H1 (cell line): ENCODE measurements around the gene PTPN21. TPM values are rescaled to one million over a fixed set of nuclear protein-coding genes. Genes with fewer than 3 reads are reported as not detected.

Experiments used
- CTCF ChIA-PET: fragments of 300-600 bp; sonication (Branson Sonifier 250); formaldehyde crosslinking; loops from one replicate; lab custom pipeline; 2021; ENCODE audit not compliant: partially characterized antibody; lab: Charles Lee
- POLR2A ChIA-PET: fragments of 300-600 bp; sonication (Branson Sonifier 250); formaldehyde crosslinking; loops from one replicate; lab custom pipeline; 2021; ENCODE audit warnings: inconsistent platforms; ENCODE audit not compliant: partially characterized antibody; lab: Charles Lee
- DNase-seq, 2 experiments: peaks; one replicate each; pipeline versions ENCODE4 v3.0.0 to v3.0.0-alpha.2; 2010 to 2022; ENCODE audit warnings: low spot score in 2 of 2, low read depth in 1 of 2, mixed read lengths in 1 of 2
- FAIRE-seq: peaks from 2 replicates; lab custom pipeline; 2011; peaks lifted over from hg19 to GRCh38; lab: Jason Lieb, UNC
- H2AFZ ChIP-seq: 2 replicates; pipeline ENCODE4 v1.8.1; 2012; ENCODE audit warnings: low read length, inconsistent platforms
- H2AK5ac ChIP-seq: 2 replicates; pipeline ENCODE4 v1.6.1; 2013; ENCODE audit warnings: low read depth, low read length
- H2BK120ac ChIP-seq: replicated peaks from 2 replicates; pipeline ENCODE3; 2013; ENCODE audit warnings: low read depth, low read length, inconsistent platforms
- H2BK12ac ChIP-seq: 2 replicates; pipeline ENCODE4 v1.6.1; 2013; ENCODE audit warnings: low read depth, low read length
- H2BK15ac ChIP-seq: 2 replicates; pipeline ENCODE4 v1.6.1; 2013; ENCODE audit warnings: low read length
- H2BK20ac ChIP-seq: 2 replicates; pipeline ENCODE4 v1.6.1; 2013; ENCODE audit warnings: low read length
- H2BK5ac ChIP-seq: 2 replicates; pipeline ENCODE4 v1.6.1; 2013; ENCODE audit warnings: low read depth, low read length
- H3K14ac ChIP-seq: 2 replicates; pipeline ENCODE4 v1.6.1; 2013; ENCODE audit warnings: inconsistent platforms; ENCODE audit not compliant: insufficient read length
- H3K18ac ChIP-seq: 2 replicates; pipeline ENCODE4 v1.6.1; 2013; ENCODE audit warnings: low read length; ENCODE audit errors: extremely low read depth
- H3K23ac ChIP-seq: 2 replicates; pipeline ENCODE4 v1.6.1; 2013; ENCODE audit warnings: inconsistent platforms; ENCODE audit not compliant: insufficient read length
- H3K23me2 ChIP-seq: 2 replicates; pipeline ENCODE4 v1.6.1; 2013; ENCODE audit warnings: low read depth, low read length
- H3K27ac ChIP-seq: 2 replicates; pipeline ENCODE4 v1.6.1; 2011; ENCODE audit warnings: low read depth, low read length, inconsistent platforms
- H3K27me3 ChIP-seq, 4 experiments: replicated peaks in 1 of 4; 1 replicate in 1 of 4; 2 replicates in 3 of 4; pipeline versions ENCODE4 v1.6.1 to v1.8.1; 2011 to 2013; ENCODE audit warnings: low read length in 3 of 4, mild to moderate bottlenecking in 3 of 4, inconsistent platforms in 2 of 4, mixed read lengths in 2 of 4, moderate library complexity in 1 of 4; ENCODE audit not compliant: control insufficient read depth in 3 of 4, insufficient read depth in 3 of 4; ENCODE audit errors: extremely low read depth in 1 of 4
- H3K36me3 ChIP-seq, 4 experiments: 2 replicates each; pipeline versions ENCODE4 v1.6.1 to v1.8.1; 2011 to 2013; ENCODE audit warnings: mild to moderate bottlenecking in 4 of 4, low read length in 3 of 4, moderate library complexity in 2 of 4, control low read depth in 1 of 4, inconsistent platforms in 1 of 4; ENCODE audit not compliant: insufficient read depth in 4 of 4, control insufficient read depth in 2 of 4
- H3K4ac ChIP-seq: replicated peaks from 2 replicates; pipeline ENCODE3; 2013; ENCODE audit warnings: low read length, low read depth, mixed read lengths, inconsistent platforms; ENCODE audit not compliant: insufficient read length
- H3K4me1 ChIP-seq, 4 experiments: replicated peaks in 1 of 4; 1 replicate in 1 of 4; 2 replicates in 3 of 4; pipeline versions ENCODE4 v1.6.1 to v1.8.1; 2011 to 2013; ENCODE audit warnings: low read length in 3 of 4, inconsistent platforms in 2 of 4, mixed read lengths in 1 of 4; ENCODE audit not compliant: insufficient read depth in 4 of 4, control insufficient read depth in 3 of 4
- H3K4me2 ChIP-seq, 2 experiments: 2 replicates each; pipeline versions ENCODE4 v1.6.1 to v1.8.1; 2011 to 2013; ENCODE audit warnings: low read depth in 2 of 2, low read length in 2 of 2, control low read depth in 1 of 2, inconsistent platforms in 1 of 2, mild to moderate bottlenecking in 1 of 2; ENCODE audit not compliant: insufficient read depth in 1 of 2
- H3K4me3 ChIP-seq, 4 experiments: fragments of 200-600, 300-600 bp in 1 of 4; sonication (generic), shearing (Covaris generic), sonication (Bioruptor Twin) in 1 of 4; 2 replicates each; pipeline versions ENCODE4 v1.5.1 to v1.8.1; 2011 to 2016; ENCODE audit warnings: low read length in 4 of 4, low read depth in 3 of 4, control low read depth in 2 of 4, inconsistent platforms in 2 of 4, mild to moderate bottlenecking in 2 of 4, mixed read lengths in 1 of 4, moderate library complexity in 1 of 4; ENCODE audit not compliant: insufficient read depth in 2 of 4; ENCODE audit errors: extremely low read depth in 1 of 4
- H3K56ac ChIP-seq: replicated peaks from 2 replicates; pipeline ENCODE3; 2013; ENCODE audit warnings: low read depth, mild to moderate bottlenecking, mixed read lengths, low read length, inconsistent platforms; ENCODE audit not compliant: insufficient read length
- H3K79me1 ChIP-seq: 2 replicates; pipeline ENCODE4 v1.6.1; 2013; ENCODE audit warnings: low read depth, low read length, control low read depth
- H3K79me2 ChIP-seq, 2 experiments: 2 replicates each; pipeline versions ENCODE4 v1.6.1 to v1.8.1; 2012 to 2013; ENCODE audit warnings: low read length in 2 of 2, mild to moderate bottlenecking in 2 of 2, inconsistent platforms in 1 of 2; ENCODE audit not compliant: insufficient read depth in 2 of 2, control insufficient read depth in 1 of 2
- H3K9ac ChIP-seq, 4 experiments: replicated peaks in 1 of 4; 1 replicate in 1 of 4; 2 replicates in 3 of 4; pipeline versions ENCODE4 v1.6.1 to v1.8.1; 2011 to 2013; ENCODE audit warnings: low read depth in 3 of 4, low read length in 3 of 4, control low read depth in 2 of 4, mild to moderate bottlenecking in 2 of 4, moderate library complexity in 2 of 4, inconsistent platforms in 1 of 4; ENCODE audit errors: extremely low read depth in 1 of 4
- H3K9me3 ChIP-seq, 2 experiments: 2 replicates each; pipeline versions ENCODE4 v1.6.1 to v1.8.1; 2012 to 2013; ENCODE audit warnings: mild to moderate bottlenecking in 2 of 2, moderate library complexity in 2 of 2, control low read depth in 1 of 2, inconsistent platforms in 1 of 2, low read depth in 1 of 2, low read length in 1 of 2, mixed read lengths in 1 of 2; ENCODE audit not compliant: insufficient read depth in 2 of 2
- H4K20me1 ChIP-seq, 2 experiments: replicated peaks in 1 of 2; 2 replicates each; pipeline versions ENCODE3 to v1.8.1; 2011 to 2013; ENCODE audit warnings: inconsistent platforms in 2 of 2, low read length in 2 of 2, mild to moderate bottlenecking in 1 of 2; ENCODE audit not compliant: insufficient read depth in 2 of 2, control insufficient read depth in 1 of 2
- H4K5ac ChIP-seq: 2 replicates; pipeline ENCODE4 v1.6.1; 2013; ENCODE audit warnings: low read length, low read depth, mixed read lengths, inconsistent platforms; ENCODE audit not compliant: insufficient read length
- H4K8ac ChIP-seq: 2 replicates; pipeline ENCODE4 v1.8.0; 2013; ENCODE audit warnings: mild to moderate bottlenecking, moderate library complexity, low read length, inconsistent platforms; ENCODE audit not compliant: insufficient read depth; ENCODE audit errors: extremely low read depth
- H4K91ac ChIP-seq: replicated peaks from 2 replicates; pipeline ENCODE3; 2013; ENCODE audit warnings: low read length, mixed read lengths, inconsistent platforms; ENCODE audit not compliant: insufficient read length
- CBX8 ChIP-seq: fragments of 300-800, 300-1000 bp; sonication (generic); IDR thresholded peaks from 2 replicates; pipeline ENCODE4 v1.7.1; 2016; ENCODE audit warnings: low read depth, low read length, borderline replicate concordance
- EGR1 ChIP-seq: IDR thresholded peaks from 2 replicates; pipeline ENCODE4 v1.6.1; 2011; ENCODE audit warnings: low read depth, low read length, borderline replicate concordance
- GABPA ChIP-seq: IDR thresholded peaks from 2 replicates; pipeline ENCODE4 v1.6.1; 2011; ENCODE audit warnings: mild to moderate bottlenecking, low read length, moderate library complexity, borderline replicate concordance; ENCODE audit not compliant: insufficient read depth
- KDM4A ChIP-seq: IDR thresholded peaks from one replicate; pipeline ENCODE4 v1.7.1; 2012; ENCODE audit warnings: low read depth, mild to moderate bottlenecking, moderate library complexity, low read length, inconsistent platforms; ENCODE audit not compliant: severe bottlenecking
- PHF8 ChIP-seq: fragments of 200-600 bp; sonication (generic); conservative IDR thresholded peaks from 2 replicates; pipeline ENCODE4 v1.7.1; 2012; ENCODE audit warnings: low read depth, mild to moderate bottlenecking, inconsistent platforms, low read length, moderate library complexity
- POLR2A ChIP-seq, 2 experiments: IDR thresholded peaks; 1 replicate in 1 of 2; 2 replicates in 1 of 2; pipeline ENCODE4 v1.6.1; 2011; ENCODE audit warnings: low read depth in 2 of 2, low read length in 2 of 2, mild to moderate bottlenecking in 2 of 2; ENCODE audit errors: control extremely low read depth in 1 of 2
- SIX5 ChIP-seq: IDR thresholded peaks from 2 replicates; pipeline ENCODE4 v1.6.1; 2011; ENCODE audit warnings: mild to moderate bottlenecking, low read depth, low read length
- SP1 ChIP-seq: IDR thresholded peaks from 2 replicates; pipeline ENCODE4 v1.6.1; 2011; ENCODE audit warnings: low read depth, low read length
- SP2 ChIP-seq: IDR thresholded peaks from 2 replicates; pipeline ENCODE4 v1.6.1; 2012; ENCODE audit warnings: mild to moderate bottlenecking, low read length, inconsistent platforms
- SRF ChIP-seq: IDR thresholded peaks from 2 replicates; pipeline ENCODE4 v1.6.1; 2011; ENCODE audit warnings: mild to moderate bottlenecking, low read depth, low read length, moderate library complexity
- TAF7 ChIP-seq: optimal IDR thresholded peaks from 2 replicates; pipeline ENCODE3; 2011; ENCODE audit warnings: low read depth, mild to moderate bottlenecking, inconsistent platforms, low read length, moderate library complexity, borderline replicate concordance
- TCF12 ChIP-seq: IDR thresholded peaks from 2 replicates; pipeline ENCODE4 v1.6.1; 2011; ENCODE audit warnings: low read depth, mild to moderate bottlenecking, low read length
- WGBS, 2 experiments: shearing (Covaris generic) in 1 of 2; methylation state at CpG; one replicate each; pipeline versions ENCODE4 v1.1.6 to v1.1.7; 2013 to 2015; ENCODE audit warnings: low lambda C conversion rate in 2 of 2, mixed read lengths in 2 of 2, inconsistent platforms in 1 of 2, low coverage in 1 of 2, missing lambda C conversion rate in 1 of 2; ENCODE audit not compliant: insufficient replicate concordance in 2 of 2, insufficient coverage in 1 of 2, insufficient read length in 1 of 2; ENCODE audit errors: extremely low coverage in 1 of 2, missing lambda C conversion rate in 1 of 2; 5-methylcytosine and 5-hydroxymethylcytosine counted together
- polyA plus RNA-seq, 7 experiments: library from polyadenylated mRNA; depleted of rRNA in 3 of 7; stranded (reverse) in 5 of 7; unstranded in 2 of 7; fragments of >200 nt in 5 of 7; fragments of 200-250 nt in 2 of 7; gene quantifications; 1 replicate in 5 of 7; 2 replicates in 1 of 7; 4 replicates in 1 of 7; pipeline versions ENCODE4 v1.2.1 to v1.2.3, GENCODE V29; 2011 to 2013; ENCODE audit warnings: missing spikeins in 2 of 7, mixed read lengths in 2 of 7
- total RNA-seq: library from RNA; stranded (reverse); fragmentation: NEBNext Ultra II Directional; extraction: Animal tissue kit (Norgen Biotek cat#: 25700); gene quantifications from 2 replicates; pipeline ENCODE4 v1.2.1, GENCODE V29; 2021
- TF ChIP-seq, protein P1 (sequence below): IDR thresholded peaks from 2 replicates; pipeline ENCODE4 v1.6.1; 2012; ENCODE audit warnings: low read length, inconsistent platforms

PTPN21 gene
- total and polyA plus RNA-seq, 2 of the 8 experiments (the other 6 are each of a cell fraction or from before 2014, with no cell fraction given) = 6.5 to 16.1 TPM

- no peak overlapping the region for H3K27ac ChIP-seq
- POLR2A ChIA-PET = no interaction called here
- no peak overlapping the region for H4K5ac ChIP-seq
- no peak for TF ChIP-seq TCF12
- TF ChIP-seq POLR2A (IDR thresholded peaks at IDR 0.05; ENCODE audit: control extremely low read depth in 1 of 2, low read depth in 2 of 2, low read length in 2 of 2) = no peak
- no peak for TF ChIP-seq TAF7
- TF ChIP-seq KDM4A = no peak
- no peak for TF ChIP-seq CBX8
- no peak for TF ChIP-seq EGR1
- TF ChIP-seq GABPA = no peak
- TF ChIP-seq SP1 = no peak
- no peak for TF ChIP-seq SP2
- TF ChIP-seq, protein P1, sequence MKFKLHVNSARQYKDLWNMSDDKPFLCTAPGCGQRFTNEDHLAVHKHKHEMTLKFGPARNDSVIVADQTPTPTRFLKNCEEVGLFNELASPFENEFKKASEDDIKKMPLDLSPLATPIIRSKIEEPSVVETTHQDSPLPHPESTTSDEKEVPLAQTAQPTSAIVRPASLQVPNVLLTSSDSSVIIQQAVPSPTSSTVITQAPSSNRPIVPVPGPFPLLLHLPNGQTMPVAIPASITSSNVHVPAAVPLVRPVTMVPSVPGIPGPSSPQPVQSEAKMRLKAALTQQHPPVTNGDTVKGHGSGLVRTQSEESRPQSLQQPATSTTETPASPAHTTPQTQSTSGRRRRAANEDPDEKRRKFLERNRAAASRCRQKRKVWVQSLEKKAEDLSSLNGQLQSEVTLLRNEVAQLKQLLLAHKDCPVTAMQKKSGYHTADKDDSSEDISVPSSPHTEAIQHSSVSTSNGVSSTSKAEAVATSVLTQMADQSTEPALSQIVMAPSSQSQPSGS = no peak
- no peak for TF ChIP-seq PHF8
- no peak for TF ChIP-seq SRF
- no peak for TF ChIP-seq SIX5
Observed at GRCh38 chr14:88503754-88504406, 50.9 kb downstream of the PTPN21 start.

More at GRCh38 chr14:88503754-88504406, 50.9 kb downstream of the PTPN21 start:
- H3K79me2 ChIP-seq = no peaks in the 10 kb centered on the region
- H3K14ac ChIP-seq = no peak overlapping the region
- H3K36me3 ChIP-seq = peaks cover 0 to 14% (median 3%) of the 10 kb centered on the region in 4 experiments; a peak in 4 of 8 replicates
- CTCF ChIA-PET = interaction anchor here (1.9 kb wide), 1 partner anchor 15 kb away, joined by 4 read pairs; no protein-coding TSS in a partner anchor
- H3K9me3 ChIP-seq = no peaks in the 10 kb centered on the region
- no peak overlapping the region for H2BK20ac ChIP-seq
- no peak overlapping the region for H2BK5ac ChIP-seq
- no peak overlapping the region for H3K9ac ChIP-seq
- H3K4me3 ChIP-seq = no peak overlapping the region
- H2BK15ac ChIP-seq = no peak overlapping the region
- H4K91ac ChIP-seq = no peak overlapping the region
- no peak overlapping the region for H2AK5ac ChIP-seq
- no peak overlapping the region for H2BK120ac ChIP-seq
- H3K79me1 ChIP-seq = no peaks in the 10 kb centered on the region
- H2AFZ ChIP-seq = no peak overlapping the region
- H3K27me3 ChIP-seq = no peaks in the 10 kb centered on the region
- 88% methylated on average over 2 of the region's 2 CpGs; no CpG with 5 or more reads in 1 of the 2 experiments for WGBS, 2 experiments
- H3K18ac ChIP-seq = no peak overlapping the region
- no peak overlapping the region for H3K23ac ChIP-seq
- H4K8ac ChIP-seq = no peak overlapping the region
- no peak for FAIRE-seq
- H4K20me1 ChIP-seq = peaks cover 0 to 2% of the 10 kb centered on the region in 2 experiments
- H3K4me1 ChIP-seq = no peaks in the 10 kb centered on the region
- H2BK12ac ChIP-seq = no peak overlapping the region
- no peak overlapping the region for H3K4me2 ChIP-seq
- H3K23me2 ChIP-seq = no peaks in the 10 kb centered on the region
- DNase-seq = no peak
- no peak overlapping the region for H3K56ac ChIP-seq
- no peak overlapping the region for H3K4ac ChIP-seq
